Activated B cell treated with CpG ODN at 0.5 μM for 24 hours (primary cell): ENCODE data around the gene EPB41L4B. TPM values are rescaled to one million over a fixed set of nuclear protein-coding genes. Genes with fewer than 3 reads are reported as not detected.

ENCODE experiments used
- ATAC-seq: fragments of 200-7000 bp; cut with Tn5 transposase; one replicate; pipeline ENCODE4 v1.10.0; 2021; ENCODE audit warnings: low read depth, mild to moderate bottlenecking, moderate library complexity
- CTCF ChIA-PET: fragments of 350-600 bp; sonication (Branson Sonifier 250); formaldehyde crosslinking; loops from one replicate; lab custom pipeline; 2021; ENCODE audit warnings: antibody characterized with exemption; lab: Charles Lee
- POLR2A ChIA-PET: fragments of 350-600 bp; sonication (Branson Sonifier 250); formaldehyde crosslinking; loops from one replicate; lab custom pipeline; 2021; ENCODE audit warnings: antibody characterized with exemption; lab: Charles Lee
- DNase-seq: peaks from one replicate; pipeline ENCODE4 v3.0.0; 2022
- H3K27ac Mint-ChIP-seq: one replicate; pipeline ENCODE4 v1.8.0; 2020; ENCODE audit warnings: mixed read lengths
- H3K27me3 Mint-ChIP-seq: one replicate; pipeline ENCODE4 v1.8.0; 2021; ENCODE audit warnings: mixed read lengths
- H3K36me3 Mint-ChIP-seq: one replicate; pipeline ENCODE4 v1.8.0; 2021; ENCODE audit warnings: low read depth, mixed read lengths
- H3K4me1 Mint-ChIP-seq: one replicate; pipeline ENCODE4 v1.8.0; 2021; ENCODE audit warnings: mixed read lengths
- H3K4me3 Mint-ChIP-seq: one replicate; pipeline ENCODE4 v1.8.0; 2020; ENCODE audit warnings: mild to moderate bottlenecking, mixed read lengths
- H3K9me3 Mint-ChIP-seq: one replicate; pipeline ENCODE4 v1.8.0; 2020; ENCODE audit warnings: mixed read lengths
- CTCF ChIP-seq: fragments of 200-600 bp; IDR thresholded peaks from one replicate; pipeline ENCODE4 v1.8.0; 2022; ENCODE audit warnings: antibody characterized with exemption, mild to moderate bottlenecking
- intact Hi-C: fragments of 100-400 bp; cut with micrococcal nuclease; formaldehyde crosslinking; loops from one replicate; pipeline ENCODE4 v1.15.1; 2024
- total RNA-seq: library from RNA; stranded (reverse); gene quantifications from 2 replicates; pipeline ENCODE4 v1.2.3, GENCODE V29; 2022

Gene EPB41L4B
- total RNA-seq, 1 donor from 2014 or later = 5.3 TPM

- POLR2A ChIA-PET = no interaction called here
- Mint-ChIP-seq H3K4me3 (no peak overlapping the region), H3K9me3 (no peaks in the 10 kb centered on the region), H3K4me1 (no peaks in the 10 kb centered on the region), H3K27me3 (peaks cover 6% of the 10 kb centered on the region), H3K36me3 (no peaks in the 10 kb centered on the region), H3K27ac (no peak overlapping the region)
- no peak for TF ChIP-seq CTCF
- no peak for ATAC-seq
- CTCF ChIA-PET = no interaction called here
- intact Hi-C loops = no loop called here
- DNase-seq = no peak
Observed at GRCh38 chr9:109354190-109354589, 33.3 kb upstream of the EPB41L4B start.

- intact Hi-C loops = no loop called here
- ATAC-seq (no peak), DNase-seq (no peak)
- ChIA-PET POLR2A (no interaction called here), CTCF (no interaction called here)
- Mint-ChIP-seq H3K27ac (no peak overlapping the region), H3K36me3 (no peaks in the 10 kb centered on the region), H3K4me1 (no peaks in the 10 kb centered on the region), H3K27me3 (peaks cover 8% of the 10 kb centered on the region), H3K4me3 (no peak overlapping the region), H3K9me3 (no peaks in the 10 kb centered on the region)
- no peak for TF ChIP-seq CTCF
Observed at GRCh38 chr9:109351032-109351431, 30.2 kb upstream of the EPB41L4B start.

GRCh38 chr9:109349421-109349846, 28.6 kb upstream of the EPB41L4B start:
- H3K36me3 Mint-ChIP-seq = no peaks in the 10 kb centered on the region
- CTCF ChIA-PET = interaction anchor here (1.1 kb wide), 1 partner anchor 32 kb away, joined by 3 read pairs; no protein-coding TSS in a partner anchor
- H3K27ac Mint-ChIP-seq = no peak overlapping the region
- ATAC-seq (no peak), DNase-seq (no peak)
- peaks cover 6% of the 10 kb centered on the region for H3K27me3 Mint-ChIP-seq
- TF ChIP-seq CTCF = no peak
- no peaks in the 10 kb centered on the region for H3K4me1 Mint-ChIP-seq
- no peaks in the 10 kb centered on the region for H3K9me3 Mint-ChIP-seq
- H3K4me3 Mint-ChIP-seq = no peak overlapping the region
- POLR2A ChIA-PET = interaction anchor here (0.6 kb wide), 2 partner anchors 46 to 69 kb away, joined by 3 to 5 read pairs; no protein-coding TSS in a partner anchor
- intact Hi-C loops = loop anchor here (5.0 kb wide), 1 partner anchor 48 kb away; no protein-coding TSS in a partner anchor

GRCh38 chr9:109346904-109347303, 26.0 kb upstream of the EPB41L4B start:
- no peak overlapping the region for H3K27ac Mint-ChIP-seq
- ATAC-seq = no peak
- H3K4me1 Mint-ChIP-seq = no peaks in the 10 kb centered on the region
- ChIA-PET CTCF (no interaction called here), POLR2A (no interaction called here)
- H3K4me3 Mint-ChIP-seq = no peak overlapping the region
- no peaks in the 10 kb centered on the region for H3K9me3 Mint-ChIP-seq
- H3K27me3 Mint-ChIP-seq = peaks cover 4% of the 10 kb centered on the region
- intact Hi-C loops = loop anchor here (5.0 kb wide), 1 partner anchor 50 kb away; no protein-coding TSS in a partner anchor
- no peak for DNase-seq
- no peak for TF ChIP-seq CTCF
- no peaks in the 10 kb centered on the region for H3K36me3 Mint-ChIP-seq

GRCh38 chr9:109344866-109345265, 24.0 kb upstream of the EPB41L4B start:
- no peaks in the 10 kb centered on the region for H3K4me1 Mint-ChIP-seq
- H3K4me3 Mint-ChIP-seq = no peak overlapping the region
- H3K9me3 Mint-ChIP-seq = no peaks in the 10 kb centered on the region
- ATAC-seq (no peak), DNase-seq (no peak)
- H3K27me3 Mint-ChIP-seq = peaks cover 9% of the 10 kb centered on the region
- no peaks in the 10 kb centered on the region for H3K36me3 Mint-ChIP-seq
- no peak overlapping the region for H3K27ac Mint-ChIP-seq
- TF ChIP-seq CTCF = no peak
- ChIA-PET CTCF (no interaction called here), POLR2A (no interaction called here)
- intact Hi-C loops = loop anchor here (5.0 kb wide), 1 partner anchor 52 kb away; no protein-coding TSS in a partner anchor
